ENCODE results near the gene ADCY2. TPM values are rescaled to one million over a fixed set of nuclear protein-coding genes. Genes with fewer than 3 reads are reported as not detected.

ADCY2 gene
- total RNA-seq, 1 donor: 0.27 TPM

DNA sequence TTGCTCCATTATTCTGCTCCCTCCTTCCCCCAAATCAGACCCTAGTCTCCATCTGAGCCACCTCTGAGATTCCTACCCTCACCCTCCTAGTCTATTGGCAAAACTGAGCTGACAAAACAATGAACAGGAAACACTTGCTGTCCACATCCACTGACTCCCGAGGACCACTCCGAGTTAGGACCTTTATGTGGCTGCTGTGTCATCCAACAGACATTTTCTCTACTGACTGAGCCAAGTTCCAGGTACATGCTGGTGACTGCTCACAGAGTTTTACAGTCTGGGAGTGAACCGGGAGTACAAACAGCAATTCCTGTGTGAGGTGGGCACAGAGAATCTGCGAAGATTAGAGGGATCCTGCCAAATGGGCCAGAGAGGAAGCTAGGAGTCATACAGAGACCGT lies 415.8 kb downstream of the ADCY2 start:
- DNase-seq (ENCODE audit: low read depth in 2 of 3, low spot score in 2 of 3): no peak

DNA sequence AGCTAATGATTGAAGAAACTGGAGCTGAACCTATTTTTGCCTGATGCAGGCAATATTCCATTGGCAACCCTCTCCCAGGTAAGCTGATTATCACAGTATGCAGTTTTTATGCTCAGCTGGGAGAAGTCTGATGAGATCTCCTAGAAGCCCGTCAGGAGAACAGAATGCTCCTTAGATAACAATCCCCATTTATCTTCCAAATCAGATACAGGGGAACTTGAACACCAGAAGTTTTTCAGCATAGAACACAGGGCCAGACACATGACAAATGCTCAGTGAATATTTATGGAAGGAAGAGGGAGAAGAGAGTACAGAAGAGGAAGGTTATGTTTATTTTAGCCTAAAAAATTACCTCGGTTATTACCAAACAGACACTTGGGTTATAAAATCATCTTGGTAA lies 417.1 kb downstream of the ADCY2 start:
- no peak for DNase-seq (ENCODE audit: low read depth in 2 of 3, low spot score in 2 of 3)

DNA sequence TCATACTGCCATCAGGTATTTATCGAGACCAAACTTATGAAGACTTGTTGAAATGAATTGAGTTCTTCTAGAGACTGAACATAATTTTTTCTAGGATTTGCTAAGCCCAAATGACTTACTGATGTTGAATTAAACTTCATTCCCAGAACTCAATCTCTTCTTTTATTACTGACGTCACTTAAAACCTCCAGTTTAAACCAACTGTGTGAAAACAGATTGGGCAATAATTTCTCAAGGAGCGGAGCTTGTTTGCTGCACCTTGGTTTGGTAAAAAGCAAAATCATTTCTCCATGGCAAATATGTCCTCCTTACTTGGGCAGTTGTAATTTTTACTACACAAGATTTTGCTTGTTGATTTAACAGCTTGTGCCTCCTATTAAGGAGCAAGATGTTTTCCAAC lies 417.6 kb downstream of the ADCY2 start:
- DNase-seq (ENCODE audit: low read depth in 2 of 3, low spot score in 2 of 3): no peak

- DNase-seq (ENCODE audit: low read depth in 2 of 3, low spot score in 2 of 3): no peak
Observed at GRCh38 chr5:7814816-7815215, 418.9 kb downstream of the ADCY2 start.

- peak in 2 of 3 donors; percentile 64 to 74 for DNase-seq (ENCODE audit: low read depth in 2 of 3, low spot score in 2 of 3)
Observed at GRCh38 chr5:7815892-7816534, 420.1 kb downstream of the ADCY2 start.

GRCh38 chr5:7816535-7816901 lies 420.6 kb downstream of the ADCY2 start:
- DNase-seq (ENCODE audit: low read depth in 2 of 3, low spot score in 2 of 3): no peak

DNA sequence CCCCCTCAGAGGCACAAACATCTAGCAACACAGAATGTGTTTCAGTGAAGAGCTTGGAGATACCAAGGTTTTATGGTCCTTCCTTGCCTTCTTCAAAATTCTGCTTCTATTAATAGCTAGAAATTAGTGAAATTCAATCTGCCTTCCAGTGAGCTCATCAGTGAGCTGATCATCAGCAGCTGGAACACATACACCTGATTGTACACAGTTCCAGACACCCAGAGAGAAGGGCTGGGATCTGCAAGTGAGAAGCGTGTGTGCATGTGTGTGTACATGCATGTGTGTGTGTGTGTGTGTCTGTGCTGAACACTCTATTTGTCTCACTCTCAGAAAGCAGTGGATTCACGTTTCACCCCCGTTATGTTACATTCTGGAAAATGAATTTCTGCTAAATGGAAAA lies 426.5 kb downstream of the ADCY2 start:
- DNase-seq (ENCODE audit: low read depth in 2 of 3, low spot score in 2 of 3): no peak

DNA sequence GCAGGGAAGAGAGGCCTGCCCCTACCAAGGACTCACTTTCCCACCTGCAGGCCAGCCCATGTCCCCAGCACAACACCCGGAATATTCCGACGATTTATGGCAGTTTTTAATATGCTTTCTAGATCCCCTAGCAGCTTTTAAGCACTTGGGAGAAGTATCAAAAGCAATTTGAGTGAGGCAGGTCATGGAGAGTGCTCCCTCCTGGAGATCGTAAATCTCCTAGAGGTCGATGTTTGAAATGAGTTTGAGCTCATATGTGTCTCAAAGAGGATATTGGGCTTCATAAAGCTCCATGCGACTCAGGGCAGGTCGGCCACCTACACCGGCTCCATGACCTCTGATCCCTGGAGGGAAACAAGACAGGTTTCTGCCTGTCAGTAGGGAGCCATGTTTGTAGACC lies 427.7 kb downstream of the ADCY2 start:
- DNase-seq (ENCODE audit: low read depth in 2 of 3, low spot score in 2 of 3): no peak

DNA sequence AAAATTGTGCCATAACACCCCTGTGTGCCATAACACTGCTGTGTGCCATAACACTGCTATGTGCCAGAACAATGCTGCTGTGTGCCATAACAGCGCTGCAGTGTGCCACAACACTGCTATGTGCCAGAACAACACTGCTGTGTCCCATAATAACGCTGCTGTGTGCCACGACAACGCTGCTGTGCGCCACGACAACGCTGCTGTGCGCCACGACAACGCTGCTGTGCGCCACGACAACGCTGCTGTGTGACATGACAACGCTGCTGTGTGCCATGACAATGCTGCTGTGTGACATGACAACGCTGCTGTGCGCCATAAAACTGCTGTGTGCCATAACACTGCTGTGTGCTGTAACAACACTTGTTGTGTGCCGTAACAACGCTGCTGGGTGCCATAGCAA lies 429.1 kb downstream of the ADCY2 start:
- DNase-seq (ENCODE audit: low read depth in 2 of 3, low spot score in 2 of 3): no peak

- DNase-seq (ENCODE audit: low read depth in 2 of 3, low spot score in 2 of 3): no peak
Observed at GRCh38 chr5:7825630-7826029, 429.7 kb downstream of the ADCY2 start.

DNA sequence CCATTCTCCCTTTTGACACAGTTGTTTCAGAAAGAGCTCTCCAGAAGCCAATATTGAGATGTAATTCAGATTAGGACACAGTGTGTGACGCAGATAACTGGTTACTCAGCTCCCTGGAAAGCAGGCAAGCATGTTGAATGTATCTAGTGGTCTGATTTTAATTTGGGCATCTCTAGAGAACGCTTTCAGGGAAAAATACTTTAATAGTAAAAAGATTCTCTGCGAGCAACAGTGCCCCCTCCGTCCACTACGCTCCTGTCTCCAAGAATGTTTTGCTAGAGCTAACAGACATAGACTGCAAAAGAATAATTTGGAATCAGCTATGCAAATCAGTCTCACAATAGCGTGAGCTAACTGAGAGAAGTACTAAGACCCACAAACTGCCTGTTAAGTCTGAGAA lies 431.7 kb downstream of the ADCY2 start:
- DNase-seq (ENCODE audit: low read depth in 2 of 3, low spot score in 2 of 3): no peak

- no peak for DNase-seq (ENCODE audit: low read depth in 2 of 3, low spot score in 2 of 3)
Observed at GRCh38 chr5:7828269-7828668, 432.3 kb downstream of the ADCY2 start.

DNA sequence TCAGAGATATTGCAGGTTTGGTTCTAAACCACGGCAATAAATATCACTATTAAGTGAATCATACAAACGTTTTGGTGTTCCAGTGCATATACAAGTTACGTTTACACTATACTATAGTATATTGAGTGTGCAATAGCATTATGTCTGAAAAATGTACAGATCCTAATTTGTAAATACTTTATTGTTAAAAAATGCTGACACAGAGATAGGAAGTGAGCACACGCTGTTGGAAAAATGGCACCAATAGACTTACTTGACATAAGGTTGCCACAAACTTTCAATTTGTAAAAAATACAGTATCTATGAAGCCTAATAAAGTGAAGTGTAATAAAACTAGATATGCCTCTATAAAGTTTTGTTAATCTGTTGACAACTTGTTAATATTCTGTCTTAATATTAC lies 439.0 kb downstream of the ADCY2 start:
- no peak for DNase-seq (ENCODE audit: low read depth in 2 of 3, low spot score in 2 of 3)

DNA sequence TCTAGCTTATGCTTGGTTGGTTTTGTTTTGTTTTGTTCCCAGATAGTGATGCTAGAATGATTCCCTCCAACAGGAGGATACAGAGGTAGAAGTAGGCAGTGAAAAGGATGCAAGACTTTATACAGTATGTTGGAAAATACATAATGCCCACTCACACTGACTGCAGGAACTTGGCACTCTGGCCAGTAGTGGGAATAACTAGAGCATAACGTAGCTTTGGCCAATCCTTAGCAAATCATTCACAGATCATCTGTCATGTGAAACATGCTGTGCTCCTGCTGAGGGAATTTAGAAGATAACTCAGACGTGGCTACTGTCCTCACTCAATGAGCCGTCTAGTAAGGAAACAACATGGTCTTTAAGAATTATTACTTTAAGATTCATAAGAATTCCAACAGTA lies 441.5 kb downstream of the ADCY2 start:
- DNase-seq (ENCODE audit: low read depth in 2 of 3, low spot score in 2 of 3): no peak

GRCh38 chr5:7842531-7842930 lies 446.6 kb downstream of the ADCY2 start:
- DNase-seq (ENCODE audit: low read depth in 2 of 3, low spot score in 2 of 3): no peak

GRCh38 chr5:7844901-7845300 lies 449.0 kb downstream of the ADCY2 start:
- DNase-seq (ENCODE audit: low read depth in 2 of 3, low spot score in 2 of 3): no peak

- DNase-seq (ENCODE audit: low read depth in 2 of 3, low spot score in 2 of 3): no peak
Observed at GRCh38 chr5:7845557-7845956, 449.6 kb downstream of the ADCY2 start.

DNA sequence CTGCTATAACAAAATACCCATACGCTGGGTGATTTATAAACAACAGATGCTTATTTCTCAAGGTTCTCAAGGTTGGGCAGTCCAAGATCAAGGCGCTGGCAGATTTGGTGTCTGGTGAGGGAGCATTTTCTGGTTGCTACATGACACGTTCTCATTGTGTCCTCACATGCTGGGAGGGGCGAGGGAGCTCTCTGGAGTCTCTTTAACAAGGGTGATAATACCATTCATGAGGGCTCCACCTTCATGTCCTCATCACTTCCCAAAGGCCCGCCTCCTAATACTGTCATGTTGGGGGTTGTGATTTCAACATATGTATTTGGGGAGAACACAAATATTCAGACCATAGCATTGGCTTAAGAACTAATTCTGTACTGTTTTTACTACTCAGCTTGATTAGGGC lies 450.4 kb downstream of the ADCY2 start:
- DNase-seq (ENCODE audit: low read depth in 2 of 3, low spot score in 2 of 3): no peak

DNA sequence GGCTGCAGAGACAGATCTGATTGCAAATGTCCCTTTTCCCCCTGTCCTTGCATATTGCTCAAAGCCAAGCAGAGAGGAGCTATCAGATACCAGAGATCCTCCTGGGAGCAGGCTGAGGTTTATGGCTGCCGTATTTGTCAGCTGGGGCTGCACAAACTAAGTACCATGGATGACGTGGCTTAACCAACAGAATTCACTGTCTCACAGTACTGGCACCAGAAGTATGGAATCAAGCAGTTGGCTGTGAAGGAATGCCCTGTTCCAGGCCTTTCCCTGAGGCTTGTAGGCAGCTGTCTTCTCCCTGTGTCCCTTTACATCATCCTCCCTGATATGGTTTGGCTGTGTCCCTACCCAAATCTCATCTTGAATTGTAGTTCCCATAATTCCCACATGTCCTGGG lies 452.4 kb downstream of the ADCY2 start:
- DNase-seq (ENCODE audit: low read depth in 2 of 3, low spot score in 2 of 3): no peak

- DNase-seq (ENCODE audit: low read depth in 2 of 3, low spot score in 2 of 3): no peak
Observed at GRCh38 chr5:7849681-7850394, 453.9 kb downstream of the ADCY2 start.

GRCh38 chr5:7850395-7851239 lies 454.7 kb downstream of the ADCY2 start, which contains the start of gene CFAP90:
Gene CFAP90, minus strand, starts transcription at chr5:7851133. Its CDS starts 112 bp downstream, at chr5:7851021.
- DNase-seq (ENCODE audit: low read depth in 2 of 3, low spot score in 2 of 3): peak in 2 of 3 donors; percentile 43 to 54

DNA sequence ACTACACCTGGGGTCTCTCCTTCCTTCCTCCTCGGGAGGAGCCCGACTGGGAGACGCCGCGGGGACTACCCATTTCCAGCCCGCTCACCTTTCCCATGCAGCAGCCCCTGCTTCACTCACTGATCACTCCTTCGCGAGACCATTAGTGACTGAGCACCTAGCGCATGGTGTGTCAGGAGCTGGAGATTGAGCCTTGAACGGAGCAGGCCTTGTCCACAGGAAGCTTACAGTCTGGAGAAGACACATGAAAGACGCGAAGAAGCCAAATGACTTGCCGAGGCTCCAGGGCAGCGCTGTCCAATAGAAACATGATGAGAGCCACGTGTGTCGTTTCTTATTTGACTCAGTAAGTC lies 455.3 kb downstream of the ADCY2 start:
- DNase-seq (ENCODE audit: low read depth in 2 of 3, low spot score in 2 of 3): no peak
